Neural crest cell (in vitro differentiated cells): Measurements from ENCODE around the gene ASAP2. TPM values are rescaled to one million over a fixed set of nuclear protein-coding genes. Genes with fewer than 3 reads are reported as not detected.

Source experiments
- DNase-seq: peaks from one replicate; pipeline ENCODE4 v3.0.0; 2021; ENCODE audit warnings: low read depth, mixed read lengths, low spot score
- H3K27ac Mint-ChIP-seq: one replicate; pipeline ENCODE4 v1.8.0; 2021; ENCODE audit warnings: mild to moderate bottlenecking, mixed read lengths; ENCODE audit not compliant: unreplicated experiment
- H3K27me3 Mint-ChIP-seq: 2 replicates; pipeline ENCODE4 v1.8.0; 2021; ENCODE audit warnings: low read depth, mild to moderate bottlenecking, mixed read lengths
- H3K36me3 Mint-ChIP-seq: 2 replicates; pipeline ENCODE4 v1.8.0; 2021; ENCODE audit warnings: low read depth, mild to moderate bottlenecking, mixed read lengths
- H3K4me1 Mint-ChIP-seq: 2 replicates; pipeline ENCODE4 v1.8.0; 2021; ENCODE audit warnings: mixed read lengths
- H3K4me3 Mint-ChIP-seq: one replicate; pipeline ENCODE4 v1.8.0; 2021; ENCODE audit warnings: mild to moderate bottlenecking, mixed read lengths
- H3K9me3 Mint-ChIP-seq: 2 replicates; pipeline ENCODE4 v1.8.0; 2021; ENCODE audit warnings: mixed read lengths
- CTCF ChIP-seq: fragments of 200-600 bp; sonication (generic); conservative IDR thresholded peaks from 2 replicates; pipeline ENCODE4 v1.5.0; 2021; ENCODE audit warnings: antibody characterized with exemption, mild to moderate bottlenecking
- total RNA-seq: library from RNA; stranded (reverse); gene quantifications from 2 replicates; pipeline ENCODE4 v1.2.1, GENCODE V29; 2021

Gene ASAP2
- total RNA-seq, 1 donor from 2014 or later = 48.6 TPM

DNA sequence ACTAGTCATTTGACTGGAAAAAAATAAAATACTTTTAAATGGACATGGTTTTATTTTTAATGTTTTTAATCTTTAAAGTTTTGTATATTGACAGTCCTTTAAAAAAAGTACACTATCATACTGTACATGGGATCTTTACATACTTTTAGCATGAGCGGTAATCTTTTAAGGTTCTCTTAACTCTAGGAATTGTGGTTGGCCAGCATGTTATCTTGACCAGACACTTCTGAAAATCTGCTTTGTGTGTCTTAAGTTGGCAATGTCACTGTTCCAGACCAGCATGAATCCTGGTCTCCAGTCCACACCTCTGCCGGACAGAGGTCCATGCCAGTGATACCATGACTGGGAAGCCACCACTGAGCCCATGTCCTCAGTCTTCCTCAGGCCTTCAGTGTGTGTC is 199.0 kb downstream of the ASAP2 start:
- no peaks in the 10 kb centered on the region for H3K9me3 Mint-ChIP-seq
- no peak overlapping the region for H3K27ac Mint-ChIP-seq
- no peak overlapping the region for H3K4me3 Mint-ChIP-seq
- H3K4me1 Mint-ChIP-seq = no peaks in the 10 kb centered on the region
- no peaks in the 10 kb centered on the region for H3K27me3 Mint-ChIP-seq
- TF ChIP-seq CTCF = no peak
- DNase-seq = no peak
- H3K36me3 Mint-ChIP-seq = peaks cover 8% of the 10 kb centered on the region

DNA sequence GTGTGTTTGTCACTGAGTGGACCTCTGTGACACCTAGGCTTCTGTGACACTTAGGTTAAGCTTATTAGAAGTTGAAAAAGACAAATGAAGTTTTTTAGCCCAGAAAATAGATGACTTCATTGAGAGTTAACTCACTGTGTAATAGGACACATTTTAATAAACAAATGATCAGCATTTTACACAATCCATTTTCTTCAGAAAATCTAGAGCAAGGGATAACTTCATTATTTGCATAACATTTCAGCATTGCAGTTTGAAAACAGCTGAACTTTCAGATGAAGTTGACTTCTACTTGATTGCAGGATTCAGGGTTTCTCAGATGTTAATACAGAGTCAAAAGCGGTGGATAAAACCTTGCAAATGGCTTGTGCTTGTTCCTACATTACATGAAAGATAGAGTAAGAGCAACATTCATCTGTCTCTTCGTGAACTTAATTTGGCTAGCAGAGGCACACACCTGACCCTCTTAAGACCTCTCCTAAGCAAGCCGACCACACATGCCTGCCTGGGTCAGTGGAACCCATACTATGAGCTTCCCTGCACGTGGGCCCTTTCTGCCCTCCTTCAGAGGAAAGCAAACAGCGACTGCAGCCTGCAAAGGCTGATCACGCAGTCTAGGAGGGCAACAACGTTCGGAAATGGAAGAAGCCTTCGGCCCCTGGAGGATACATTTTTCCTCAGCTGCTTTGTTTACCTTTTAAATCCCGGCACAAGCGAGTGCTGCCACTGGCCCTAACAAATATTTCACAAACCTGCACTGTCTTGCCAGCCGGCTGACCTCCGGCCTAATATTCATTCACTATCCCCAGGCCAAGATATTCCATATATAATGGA is 200.1 kb downstream of the ASAP2 start:
- no peaks in the 10 kb centered on the region for H3K9me3 Mint-ChIP-seq
- no peak overlapping the region for H3K27ac Mint-ChIP-seq
- H3K36me3 Mint-ChIP-seq = peaks cover 8% of the 10 kb centered on the region
- H3K27me3 Mint-ChIP-seq = no peaks in the 10 kb centered on the region
- no peak for TF ChIP-seq CTCF
- H3K4me3 Mint-ChIP-seq = no peak overlapping the region
- no peaks in the 10 kb centered on the region for H3K4me1 Mint-ChIP-seq
- no peak for DNase-seq

DNA sequence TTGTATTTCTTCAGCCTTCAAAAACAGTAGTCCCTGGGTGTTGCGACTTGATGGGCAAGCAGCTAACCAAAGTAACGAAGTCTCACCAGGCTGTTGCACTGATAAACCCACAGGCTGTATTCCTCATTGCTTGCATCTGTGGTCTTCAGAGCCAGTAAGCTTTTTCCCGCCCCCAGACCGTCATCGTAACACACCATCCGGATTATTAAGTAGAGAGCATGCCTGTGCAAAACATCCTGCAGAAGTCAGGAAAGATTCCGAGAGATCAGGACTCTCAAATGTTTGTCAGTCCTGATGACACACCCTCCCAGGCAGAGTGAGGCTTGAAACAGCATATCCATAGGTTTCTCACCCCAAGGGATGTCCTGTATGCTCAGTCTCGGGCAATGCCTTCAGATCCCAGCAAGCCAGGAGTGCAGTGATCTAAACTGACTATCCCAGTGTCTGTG is 200.8 kb downstream of the ASAP2 start:
- TF ChIP-seq CTCF = no peak
- no peak overlapping the region for H3K4me3 Mint-ChIP-seq
- peak overlapping the region; percentile 59 for H3K27ac Mint-ChIP-seq
- peaks cover 8% of the 10 kb centered on the region for H3K36me3 Mint-ChIP-seq
- H3K4me1 Mint-ChIP-seq = no peaks in the 10 kb centered on the region
- no peaks in the 10 kb centered on the region for H3K9me3 Mint-ChIP-seq
- no peak for DNase-seq
- H3K27me3 Mint-ChIP-seq = no peaks in the 10 kb centered on the region

DNA sequence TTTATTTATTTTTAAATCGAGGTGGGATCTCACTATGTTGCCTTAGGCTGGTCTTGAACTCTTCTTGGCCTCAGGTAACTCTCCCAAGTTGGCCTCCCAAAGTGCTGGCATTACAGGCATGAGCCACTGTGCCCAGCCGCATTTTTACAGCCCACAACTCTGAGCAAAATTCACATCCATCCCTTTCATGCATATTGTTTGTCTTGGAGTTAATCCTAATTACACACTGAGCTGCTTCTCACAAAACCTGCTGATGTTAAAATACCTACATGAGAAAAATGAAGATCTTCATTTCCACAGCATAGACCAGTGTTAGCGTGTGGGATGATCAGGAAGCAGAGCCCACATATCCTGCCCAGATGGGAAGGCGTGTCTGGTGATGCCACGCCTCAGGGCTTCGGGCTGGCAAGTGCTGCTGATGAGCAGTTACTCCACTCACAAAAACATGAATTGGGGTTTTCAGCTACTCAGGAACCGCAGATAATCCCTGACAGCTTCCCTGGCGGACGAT is 202.1 kb downstream of the ASAP2 start:
- no peak for TF ChIP-seq CTCF
- H3K27me3 Mint-ChIP-seq = no peaks in the 10 kb centered on the region
- no peak overlapping the region for H3K27ac Mint-ChIP-seq
- no peaks in the 10 kb centered on the region for H3K4me1 Mint-ChIP-seq
- peaks cover 10% of the 10 kb centered on the region for H3K36me3 Mint-ChIP-seq
- no peak overlapping the region for H3K4me3 Mint-ChIP-seq
- no peak for DNase-seq
- no peaks in the 10 kb centered on the region for H3K9me3 Mint-ChIP-seq

DNA sequence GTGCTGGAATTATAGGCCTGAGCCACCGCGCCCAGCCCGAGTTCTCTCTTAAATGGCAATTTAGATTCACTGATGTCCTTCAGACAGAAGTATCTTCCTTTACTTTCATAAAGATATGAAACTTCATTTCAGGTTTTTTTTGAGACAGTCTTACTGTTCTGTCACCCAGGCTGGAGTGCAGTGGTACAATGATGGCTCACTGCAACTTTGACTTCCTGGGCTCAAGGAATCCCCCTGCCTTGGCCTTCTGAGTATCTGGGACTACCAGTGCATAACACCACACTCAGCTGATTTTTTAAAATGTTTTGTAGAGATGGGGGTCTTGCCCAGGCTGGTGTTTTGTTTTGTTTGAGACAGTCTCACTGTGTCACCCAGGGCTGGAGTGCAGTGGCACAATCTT is 203.5 kb downstream of the ASAP2 start:
- no peaks in the 10 kb centered on the region for H3K27me3 Mint-ChIP-seq
- H3K36me3 Mint-ChIP-seq = peaks cover 10% of the 10 kb centered on the region
- TF ChIP-seq CTCF = no peak
- no peak for DNase-seq
- H3K4me1 Mint-ChIP-seq = no peaks in the 10 kb centered on the region
- H3K9me3 Mint-ChIP-seq = no peaks in the 10 kb centered on the region
- no peak overlapping the region for H3K4me3 Mint-ChIP-seq
- no peak overlapping the region for H3K27ac Mint-ChIP-seq
